Measurements from ENCODE around the gene TMEM178B. TPM values are rescaled to one million over a fixed set of nuclear protein-coding genes. Genes with fewer than 3 reads are reported as not detected.

TMEM178B gene
- total and polyA plus RNA-seq, 2 of the 13 experiments (the other 11 are each of a cell fraction or from before 2014, with no cell fraction given) = 0.01 to 0.02 TPM

GRCh38 chr7:141209454-141209853 is 135.6 kb downstream of the TMEM178B start:
- CTCF ChIA-PET (ENCODE audit: low intra/inter-chr PET ratio, low total read pairs) = no interaction called here
- Histone ChIP-seq H3K36me3 (replicated peaks in 1 of 2; ENCODE audit: control insufficient read depth in 1 of 2, insufficient read depth in 2 of 2, low read length in 2 of 2) (no peaks in the 10 kb centered on the region), H3K4me3 (replicated peaks in 1 of 3; ENCODE audit: insufficient read depth in 1 of 3, low read depth in 2 of 3, low read length in 3 of 3) (no peak overlapping the region), H3K79me2 (ENCODE audit: insufficient read depth, low read length) (no peaks in the 10 kb centered on the region), H3K27me3 (ENCODE audit: control insufficient read depth in 1 of 2, insufficient read depth in 2 of 2, low read length in 2 of 2) (peaks cover 0 to 2% of the 10 kb centered on the region in 2 experiments; a peak in 1 of 5 replicates), H3K4me2 (ENCODE audit: low read depth, low read length) (no peak overlapping the region), H3K9ac (ENCODE audit: insufficient read depth, low read depth, low read length) (no peak overlapping the region), H3K27ac (ENCODE audit: extremely low read length, insufficient read depth, low read length) (no peak overlapping the region), H3K9me3 (ENCODE audit: low read length) (no peaks in the 10 kb centered on the region), H4K20me1 (ENCODE audit: insufficient read depth, low read length) (no peaks in the 10 kb centered on the region), H3K4me1 (ENCODE audit: insufficient read depth, low read length) (no peaks in the 10 kb centered on the region), H2AFZ (ENCODE audit: low read length) (no peak overlapping the region)
- intact Hi-C loops (cut with micrococcal nuclease; ENCODE audit: unreplicated experiment) (no loop called here), in situ Hi-C loops (cut with HindIII; ENCODE audit: extremely low pct_ligation_motif_present, low pct_unique_long_range_greater_than_20kb) (no loop called here)
- POLR2A ChIA-PET = no interaction called here
- DNase-seq (ENCODE audit: low spot score) = no peak
- TF ChIP-seq ZNF83 (CRISPR knock-in tag; IDR thresholded peaks at IDR 0.05; ENCODE audit: borderline replicate concordance) (no peak), ZBTB46 (CRISPR knock-in tag; IDR thresholded peaks at IDR 0.05; ENCODE audit: borderline replicate concordance) (no peak), PREB (CRISPR knock-in tag; IDR thresholded peaks at IDR 0.05) (no peak), ZIK1 (CRISPR knock-in tag; IDR thresholded peaks at IDR 0.05; ENCODE audit: borderline replicate concordance, low read depth) (no peak), IKZF4 (CRISPR knock-in tag; IDR thresholded peaks at IDR 0.05; ENCODE audit: borderline replicate concordance, low read depth, not compliant biosample characterization) (no peak), AGO1 (IDR thresholded peaks at IDR 0.05; ENCODE audit: low read depth, low read length, poor library complexity, severe bottlenecking) (no peak), ZNF883 (CRISPR knock-in tag; IDR thresholded peaks at IDR 0.05; ENCODE audit: not compliant biosample characterization) (no peak), U2AF2 (IDR thresholded peaks at IDR 0.05; ENCODE audit: low read depth, low read length) (no peak), BORCS8-MEF2B (CRISPR knock-in tag; IDR thresholded peaks at IDR 0.05) (no peak), NR2F1 (CRISPR knock-in tag; IDR thresholded peaks at IDR 0.05) (no peak), LRRFIP1 (CRISPR knock-in tag; conservative IDR thresholded peaks at IDR 0.05) (no peak), MTERF4 (CRISPR knock-in tag; IDR thresholded peaks at IDR 0.05) (no peak), CENPBD1 (CRISPR knock-in tag; IDR thresholded peaks at IDR 0.05; ENCODE audit: borderline replicate concordance, low read depth) (no peak), ZNF251 (CRISPR knock-in tag; IDR thresholded peaks at IDR 0.05) (no peak)
- no peak for FAIRE-seq
- ATAC-seq = no peak
- 1% methylated on average over 3 of the region's 3 CpGs for WGBS (ENCODE audit: low lambda C conversion rate)
- BruUV-seq (replicated peaks) = no TSS peak

Data from HepG2 (cell line).